ENCODE measurements around the gene IKZF2.

Gene IKZF2

GRCh38 chr2:212995920-212996319 is 155.5 kb downstream of the IKZF2 start:
- no peak for DNase-seq

DNA sequence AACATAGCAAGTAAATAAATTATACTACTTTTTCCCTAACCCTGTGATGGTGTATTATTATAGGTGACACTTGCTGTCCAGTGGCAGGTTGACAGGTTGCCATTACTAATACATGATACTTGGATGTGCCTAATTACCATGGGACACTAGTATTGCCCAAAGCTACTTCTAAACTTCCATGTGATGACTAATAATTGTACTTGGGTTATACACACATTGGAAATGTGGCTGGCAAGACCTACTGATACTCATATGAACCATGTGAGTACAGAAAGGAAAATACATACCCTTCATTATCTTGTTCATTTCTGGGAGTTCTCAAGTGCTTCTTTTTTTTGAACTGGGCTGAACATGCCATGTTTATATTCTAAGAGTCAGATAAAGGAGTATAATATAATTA is 156.4 kb downstream of the IKZF2 start:
- no peak for DNase-seq

DNA sequence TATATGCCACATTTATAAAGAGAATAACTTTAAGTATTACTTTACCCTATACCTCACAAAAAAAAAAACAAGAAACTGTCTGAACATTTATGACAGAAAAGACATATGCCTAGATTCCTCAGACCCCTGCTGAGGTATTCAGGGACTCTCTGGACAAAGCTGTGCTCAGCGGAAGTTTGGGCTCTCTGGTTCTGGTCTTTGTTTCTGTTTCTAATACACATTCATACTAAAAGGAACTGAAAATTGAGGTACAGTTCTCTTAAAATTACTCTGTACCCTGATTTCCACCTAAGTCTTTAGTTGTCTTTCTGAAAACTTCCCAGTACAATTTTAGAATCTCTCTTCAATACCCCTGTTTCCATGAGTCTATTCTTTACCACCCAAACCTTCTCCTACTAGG is 160.3 kb downstream of the IKZF2 start:
- DNase-seq = no peak

- DNase-seq = no peak
These were observed 160.7 kb downstream of the IKZF2 start for GRCh38 chr2:212990697-212991096.

GRCh38 chr2:212987492-212987891 is 163.9 kb downstream of the IKZF2 start:
- DNase-seq = no peak

DNA sequence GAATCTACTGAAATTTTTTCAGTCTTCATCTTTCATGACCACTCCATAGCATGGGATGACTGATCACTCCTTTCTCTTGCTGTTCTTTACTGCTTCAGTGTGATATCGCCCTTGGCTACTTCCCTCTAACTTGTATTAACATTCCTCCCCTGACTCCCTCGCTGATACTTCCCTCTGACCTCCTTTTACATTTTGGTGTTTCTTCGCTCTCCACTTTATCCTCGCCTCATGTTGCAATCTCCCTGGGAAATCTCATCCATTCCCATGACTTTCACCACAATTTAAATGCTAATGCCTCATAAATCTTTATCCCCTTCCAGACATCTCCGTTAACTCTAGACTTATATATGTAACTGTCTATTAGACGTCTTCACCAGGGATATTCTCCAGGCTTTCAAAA is 167.3 kb downstream of the IKZF2 start:
- no peak for DNase-seq

GRCh38 chr2:212979799-212980198 is 171.6 kb downstream of the IKZF2 start:
- no peak for DNase-seq

DNA sequence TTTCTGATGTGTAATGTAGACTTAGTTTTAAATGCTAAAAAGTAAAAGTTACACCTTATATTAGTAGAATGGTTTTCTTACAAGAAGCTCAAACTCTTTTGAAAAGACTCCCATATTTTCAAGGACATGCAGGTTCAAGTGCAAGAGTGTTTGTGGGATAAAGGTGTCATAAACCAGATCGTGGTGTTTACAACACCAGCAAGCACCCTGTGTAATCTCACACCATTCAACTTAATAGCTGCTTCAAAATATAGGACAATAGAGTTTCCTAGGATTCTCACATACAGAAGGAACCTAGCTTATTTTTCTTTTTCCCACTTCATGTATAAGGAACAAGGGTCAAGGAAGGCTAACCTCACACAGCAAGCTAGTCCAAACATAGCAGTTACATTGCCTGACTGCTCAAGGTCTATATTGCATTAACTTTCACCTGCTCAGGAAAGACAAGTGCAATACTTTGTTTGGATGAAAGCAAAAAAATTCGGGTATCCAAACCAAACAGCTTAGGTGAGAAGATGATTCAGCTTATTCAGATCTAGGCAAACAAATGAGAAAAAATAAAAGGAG is 172.3 kb downstream of the IKZF2 start:
- DNase-seq = no peak

- DNase-seq = no peak
These were observed 174.3 kb downstream of the IKZF2 start for GRCh38 chr2:212977152-212977551.

DNA sequence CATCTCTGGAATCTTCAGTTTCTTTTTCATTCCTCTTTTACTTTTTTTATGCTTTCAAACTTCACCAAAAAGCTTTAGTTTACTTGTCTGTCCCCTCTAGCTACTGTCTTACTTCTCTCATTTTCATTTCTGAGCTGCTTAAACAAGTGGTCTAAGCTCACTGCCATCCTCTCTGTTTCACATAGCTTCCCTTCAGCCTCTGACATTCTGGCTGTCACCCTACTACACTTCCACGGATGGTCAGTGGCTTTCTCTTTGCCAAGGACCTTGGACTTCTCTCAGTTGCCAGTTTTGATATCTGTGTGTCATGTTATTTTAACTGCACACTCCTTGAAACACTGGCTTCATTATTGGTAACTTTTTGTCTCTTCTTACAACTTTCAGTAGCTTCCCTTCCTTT is 176.1 kb downstream of the IKZF2 start:
- DNase-seq = no peak

DNA sequence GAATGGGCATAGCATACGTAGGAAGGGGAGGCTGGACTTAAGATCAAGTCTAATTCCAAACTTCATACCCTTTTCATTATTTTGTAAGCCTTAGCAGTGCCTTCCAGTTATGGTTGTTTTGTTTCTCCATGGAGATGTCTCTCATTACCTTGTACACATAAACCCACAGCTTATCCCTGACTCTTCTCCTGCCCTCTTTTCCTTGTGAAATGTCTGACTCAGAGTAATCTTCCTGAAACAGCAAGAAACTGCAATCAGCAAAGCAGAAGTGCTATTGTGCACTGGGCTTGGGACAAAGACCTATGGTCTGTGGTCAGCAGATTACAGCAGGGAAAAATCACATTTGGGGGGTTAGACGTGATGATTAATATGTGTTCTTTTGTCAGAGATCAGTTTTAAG is 176.7 kb downstream of the IKZF2 start:
- DNase-seq = no peak

- DNase-seq = no peak
These were observed 178.1 kb downstream of the IKZF2 start for GRCh38 chr2:212973347-212973746.

- no peak for DNase-seq
These were observed 181.3 kb downstream of the IKZF2 start for GRCh38 chr2:212970132-212970531.

DNA sequence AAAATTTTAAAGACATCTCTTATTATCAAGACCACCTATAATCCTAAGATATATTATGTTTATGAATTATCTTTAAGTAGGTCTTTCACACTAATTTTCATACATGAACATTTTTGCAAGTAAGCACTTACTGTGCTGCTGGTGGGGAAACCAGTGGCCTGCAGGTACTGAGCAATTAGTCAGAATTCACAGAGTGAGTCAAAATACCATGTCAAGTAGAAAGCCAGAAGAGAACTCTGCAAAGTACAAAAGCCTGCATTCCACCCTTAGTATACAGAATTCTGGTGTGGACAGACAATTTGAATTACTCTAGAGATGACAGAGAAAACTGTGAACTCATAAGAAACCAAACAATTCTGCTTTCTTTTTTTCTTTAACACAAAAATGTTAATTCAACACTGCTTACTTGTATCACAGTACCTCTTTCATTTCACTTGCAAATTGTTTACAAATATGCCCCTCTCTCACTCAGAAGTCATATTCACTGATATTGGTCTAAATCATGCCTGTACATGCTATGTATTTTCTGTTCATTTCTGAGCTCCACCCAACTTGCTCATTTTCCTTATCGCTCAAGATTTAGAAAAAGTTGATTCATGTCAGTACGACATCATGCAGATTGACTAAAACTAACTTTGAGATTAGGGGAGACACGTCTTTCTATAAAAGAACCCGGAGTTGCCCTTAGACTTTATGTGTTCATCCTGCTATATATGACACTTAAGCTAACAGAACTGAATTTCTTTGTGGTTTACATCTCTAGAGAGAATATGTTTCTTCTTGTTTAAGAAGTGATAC is 182.9 kb downstream of the IKZF2 start:
- DNase-seq = peak; percentile 64

DNA sequence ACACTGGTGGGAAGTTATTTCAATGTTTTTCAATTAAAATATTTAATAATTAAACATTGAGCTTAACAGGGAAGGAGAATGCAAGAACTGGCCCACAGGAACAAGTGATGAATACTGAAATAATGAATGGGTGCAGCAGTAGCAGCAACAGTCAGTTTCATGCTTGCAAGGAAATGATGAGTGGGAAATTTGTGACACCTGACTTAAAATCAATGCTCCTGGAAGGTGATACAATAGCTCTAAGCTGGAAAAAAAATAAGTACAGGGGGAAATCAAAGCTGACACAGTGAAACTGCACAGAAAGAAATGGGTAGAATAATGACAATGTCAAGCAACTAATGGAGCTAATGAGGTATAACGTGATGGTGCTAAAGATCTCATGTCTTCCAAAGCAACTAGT is 184.5 kb downstream of the IKZF2 start:
- DNase-seq = no peak

GRCh38 chr2:212962691-212963090 is 188.7 kb downstream of the IKZF2 start:
- DNase-seq = no peak

GRCh38 chr2:212961255-212961654 is 190.2 kb downstream of the IKZF2 start:
- peak; percentile 27 for DNase-seq

- DNase-seq = no peak
These were observed 191.1 kb downstream of the IKZF2 start for GRCh38 chr2:212960336-212960735.

DNA sequence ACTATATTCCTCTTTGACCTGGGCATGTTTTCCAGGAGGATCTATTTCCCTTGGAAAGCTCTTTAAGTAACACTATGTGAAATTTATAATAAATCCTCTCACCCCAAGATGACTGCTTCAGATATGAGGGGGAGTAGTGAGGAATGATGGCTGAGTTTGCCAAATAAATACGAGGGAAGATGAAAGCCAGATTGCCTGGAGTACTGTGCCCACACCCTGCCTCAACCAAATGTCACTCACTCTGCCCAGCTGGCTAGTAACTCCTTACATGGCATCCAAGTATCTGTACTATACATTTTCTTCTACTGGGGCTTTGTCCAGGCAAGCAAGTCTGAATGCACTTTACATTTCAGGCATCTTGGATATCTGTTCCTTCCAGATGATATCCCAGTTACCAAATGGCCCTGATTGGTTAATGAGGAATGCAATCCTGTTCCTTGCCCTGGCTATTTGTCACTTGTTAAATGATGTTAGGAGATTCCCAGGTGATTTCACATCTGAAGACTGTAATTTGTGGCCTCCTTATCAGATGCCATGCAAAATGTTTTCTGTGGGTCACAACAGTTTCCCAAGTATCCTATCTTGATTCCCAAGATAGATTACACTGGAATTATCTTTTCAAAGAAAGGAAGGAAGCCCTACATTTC is 191.8 kb downstream of the IKZF2 start:
- DNase-seq = no peak

DNA sequence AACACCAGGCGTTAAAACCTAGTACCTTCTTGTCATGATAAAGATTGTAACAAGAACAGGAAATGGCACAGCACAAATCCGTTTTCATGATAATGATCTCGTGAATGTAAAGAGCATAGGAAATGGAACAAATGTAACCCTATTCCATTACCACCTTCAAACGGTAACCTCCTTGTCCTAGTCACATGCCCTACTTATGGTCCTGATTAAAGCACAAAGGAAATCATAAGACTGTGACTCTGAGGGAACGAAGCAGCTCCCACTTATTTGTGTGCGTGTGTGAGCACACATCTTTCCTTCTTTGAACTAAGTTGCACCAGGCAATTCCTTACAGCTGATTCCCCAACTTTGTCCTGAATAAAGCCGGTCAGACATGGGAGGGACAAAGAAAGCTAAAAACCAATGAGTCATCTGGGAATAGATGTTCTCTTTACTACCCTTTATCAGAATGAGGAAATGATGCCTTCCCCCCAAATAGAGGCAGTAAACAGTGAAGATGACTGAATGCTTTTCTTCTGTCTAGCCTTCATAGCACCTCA is 192.6 kb downstream of the IKZF2 start:
- DNase-seq = peak; percentile 12

- no peak for DNase-seq
These were observed 193.3 kb downstream of the IKZF2 start for GRCh38 chr2:212958133-212958532.

GRCh38 chr2:212957624-212958023 is 193.8 kb downstream of the IKZF2 start:
- DNase-seq = peak; percentile 40

DNA sequence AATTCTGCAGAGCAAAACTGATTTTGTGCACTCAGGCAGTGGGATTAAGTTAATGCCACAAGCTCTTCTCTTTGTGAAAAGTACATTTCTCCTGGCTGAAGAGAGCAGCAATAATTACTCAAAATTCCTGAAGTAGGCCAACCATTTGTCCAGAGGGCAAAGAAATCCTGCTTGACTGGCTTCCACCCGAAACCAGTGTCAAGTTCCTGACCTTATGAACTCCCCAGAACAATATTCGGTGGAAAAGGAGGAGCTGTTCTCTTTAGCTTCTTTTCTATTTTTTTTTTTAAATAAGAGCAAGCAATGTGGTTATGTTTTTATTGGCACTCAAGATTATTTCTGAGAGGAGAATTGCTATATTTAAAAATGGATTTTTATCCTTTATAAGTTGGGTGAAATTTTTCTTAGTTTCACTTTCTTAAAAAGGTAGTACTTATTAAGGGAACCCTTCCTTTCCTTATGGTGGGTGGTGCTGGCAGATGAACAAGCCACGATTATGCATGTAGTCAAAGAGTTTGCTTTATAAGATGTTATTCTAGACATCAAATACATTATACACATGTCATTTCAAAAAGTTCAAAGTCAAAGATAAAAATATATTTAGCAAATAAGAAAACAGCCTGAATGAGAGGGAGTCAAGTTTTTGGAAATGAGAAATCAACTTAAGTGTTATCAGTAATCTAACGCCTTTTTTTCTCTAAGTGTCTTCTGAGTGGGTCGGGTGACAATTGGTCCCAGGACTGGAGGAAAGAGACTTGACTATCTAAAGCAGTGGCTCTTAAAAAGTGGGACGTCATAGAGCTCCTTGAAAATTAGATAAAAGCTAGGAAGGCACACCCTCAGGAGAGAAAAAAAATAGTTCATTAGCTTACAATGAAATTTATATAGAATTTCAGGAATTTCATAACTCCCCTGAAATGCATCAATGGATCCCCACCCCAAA is 194.5 kb downstream of the IKZF2 start:
- DNase-seq = peak; percentile 14
